Measurements from ENCODE around the gene APBA2.

Gene APBA2

DNA sequence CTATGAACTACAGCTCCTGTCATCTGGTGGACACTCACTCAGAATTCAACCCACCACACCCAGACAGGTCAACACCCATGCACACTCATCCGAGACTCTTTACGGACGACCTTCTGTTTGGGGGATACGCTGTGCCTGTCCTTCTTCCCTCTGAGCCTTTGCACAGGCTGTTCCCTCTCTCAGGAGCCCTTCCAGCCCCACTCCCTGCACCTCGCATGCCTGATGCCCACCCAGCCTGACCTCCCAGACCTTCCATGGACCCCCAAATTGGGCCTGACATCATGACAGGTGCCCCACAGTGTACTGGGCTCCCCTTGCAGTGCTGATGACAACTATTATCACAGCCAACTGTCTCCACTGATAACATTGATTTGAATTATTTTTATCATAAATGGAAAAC is 248.0 kb downstream of the APBA2 start:
- no peak for DNase-seq (ENCODE audit: low spot score)

- DNase-seq (ENCODE audit: low spot score) = no peak
These were observed 248.5 kb downstream of the APBA2 start for GRCh38 chr15:29134239-29134638.

DNA sequence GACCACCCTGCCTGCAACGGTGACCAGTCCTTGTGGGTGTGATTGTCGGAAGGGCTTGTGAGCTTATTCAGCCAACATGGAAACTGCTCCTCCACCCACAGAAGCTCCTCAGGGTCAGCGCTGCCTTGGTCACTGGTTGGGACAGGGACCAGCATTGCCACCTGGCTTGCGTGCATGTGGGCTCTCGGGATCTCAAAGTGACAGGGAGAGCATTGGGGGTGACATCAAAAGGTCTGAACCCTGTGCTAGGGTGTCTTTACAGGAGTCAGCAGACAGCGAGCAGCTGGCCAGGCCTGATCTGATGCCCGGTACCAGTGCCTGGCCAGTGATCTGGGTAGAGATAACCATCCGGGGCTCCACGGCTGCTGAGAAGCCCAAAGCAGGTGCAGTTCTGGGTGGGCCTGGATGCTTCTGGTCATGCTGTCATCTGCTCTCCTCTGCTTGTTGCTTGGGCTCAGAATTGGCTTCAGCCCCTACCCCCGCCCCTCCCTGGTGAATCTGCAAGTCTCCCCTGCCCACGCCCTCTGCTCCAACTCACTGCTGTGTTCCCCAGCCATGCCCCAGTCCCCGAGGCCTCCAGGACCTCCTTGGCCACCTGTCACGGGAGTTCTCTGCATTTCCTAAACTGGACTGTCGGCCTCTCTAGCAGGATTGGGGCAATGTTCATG is 249.0 kb downstream of the APBA2 start:
- no peak for DNase-seq (ENCODE audit: low spot score)

DNA sequence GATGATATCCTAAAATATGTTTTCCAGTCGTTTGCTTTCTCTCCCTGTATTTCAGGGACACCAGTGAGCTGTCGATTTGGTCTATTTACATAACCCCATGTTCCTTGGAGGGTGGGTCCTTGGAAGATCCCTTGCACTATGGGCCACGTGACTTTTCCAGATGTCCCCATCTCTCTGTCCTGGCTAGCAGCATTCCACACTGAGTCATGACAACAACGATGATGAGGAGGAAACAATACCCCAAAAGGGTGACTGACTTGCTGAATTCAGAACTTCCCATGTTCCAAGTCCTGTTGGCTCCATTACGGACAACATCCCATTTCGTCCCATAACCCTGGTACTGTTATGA is 249.5 kb downstream of the APBA2 start:
- no peak for DNase-seq (ENCODE audit: low spot score)

DNA sequence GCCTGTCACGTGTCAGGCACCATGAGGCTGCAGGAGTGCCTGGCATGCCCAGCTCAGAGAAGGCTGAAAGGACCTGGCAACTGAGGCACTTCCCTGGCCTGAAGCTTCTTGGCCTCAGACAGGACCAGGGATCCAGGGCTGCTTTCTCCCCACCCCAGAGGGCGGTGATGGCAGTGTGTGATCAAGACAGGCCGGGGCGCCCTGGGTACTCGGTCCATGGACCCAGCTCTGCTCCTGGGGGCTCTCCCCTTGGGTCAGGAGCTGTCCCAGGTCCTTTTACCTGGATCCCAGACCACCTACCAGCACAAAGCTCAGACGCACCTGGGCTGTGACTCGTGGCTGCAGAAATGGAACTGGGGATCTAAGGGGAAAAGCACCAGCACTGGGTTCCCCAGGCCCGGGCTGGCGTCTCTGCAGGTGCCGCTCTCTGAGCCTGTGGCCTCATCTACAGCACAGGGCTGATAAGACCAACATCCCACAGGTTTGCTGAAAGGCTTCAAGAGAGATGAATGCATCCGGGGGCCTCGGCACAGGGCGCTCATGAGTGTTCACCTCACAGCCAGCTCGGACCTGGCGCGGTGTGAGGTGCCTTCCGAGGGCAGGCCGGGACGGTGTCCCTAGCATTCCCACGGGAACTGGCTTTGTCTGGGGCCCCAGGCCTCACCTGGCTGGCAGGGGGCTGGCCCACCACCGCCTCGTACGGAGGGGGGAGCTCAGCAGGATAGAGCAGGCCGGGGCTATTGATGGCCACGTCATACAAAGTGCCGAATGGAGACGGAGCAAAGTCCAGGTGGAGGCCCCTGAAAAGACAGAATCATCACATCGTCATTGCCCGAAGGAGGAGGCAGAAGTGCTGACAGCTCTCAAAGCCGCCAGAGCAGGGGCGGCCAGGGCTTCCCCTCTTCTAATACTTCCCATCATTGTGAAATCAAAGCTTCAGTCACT is 250.2 kb downstream of the APBA2 start:
- no peak for DNase-seq (ENCODE audit: low spot score)

DNA sequence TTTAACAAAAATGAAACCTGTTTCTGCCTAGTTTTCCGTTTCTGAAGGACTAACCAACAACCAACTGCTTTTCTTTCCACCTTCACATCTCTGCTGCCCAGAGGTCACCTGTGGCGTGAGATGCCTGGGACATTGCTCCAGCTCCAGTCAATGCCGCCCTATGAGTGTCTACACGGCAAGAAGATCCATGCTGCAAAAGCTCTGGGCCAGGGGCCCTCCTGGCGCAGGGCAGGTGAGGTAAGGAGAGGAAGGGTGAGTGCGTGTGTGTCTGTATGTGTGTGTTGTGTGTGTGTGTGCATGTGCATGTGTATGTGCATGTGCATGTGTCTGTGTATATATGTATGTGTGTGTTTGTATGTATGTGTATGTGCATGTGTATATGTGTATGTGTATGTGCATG is 252.5 kb downstream of the APBA2 start:
- no peak for DNase-seq (ENCODE audit: low spot score)

- no peak for DNase-seq (ENCODE audit: low spot score)
These were observed 253.3 kb downstream of the APBA2 start for GRCh38 chr15:29139072-29139471.

DNA sequence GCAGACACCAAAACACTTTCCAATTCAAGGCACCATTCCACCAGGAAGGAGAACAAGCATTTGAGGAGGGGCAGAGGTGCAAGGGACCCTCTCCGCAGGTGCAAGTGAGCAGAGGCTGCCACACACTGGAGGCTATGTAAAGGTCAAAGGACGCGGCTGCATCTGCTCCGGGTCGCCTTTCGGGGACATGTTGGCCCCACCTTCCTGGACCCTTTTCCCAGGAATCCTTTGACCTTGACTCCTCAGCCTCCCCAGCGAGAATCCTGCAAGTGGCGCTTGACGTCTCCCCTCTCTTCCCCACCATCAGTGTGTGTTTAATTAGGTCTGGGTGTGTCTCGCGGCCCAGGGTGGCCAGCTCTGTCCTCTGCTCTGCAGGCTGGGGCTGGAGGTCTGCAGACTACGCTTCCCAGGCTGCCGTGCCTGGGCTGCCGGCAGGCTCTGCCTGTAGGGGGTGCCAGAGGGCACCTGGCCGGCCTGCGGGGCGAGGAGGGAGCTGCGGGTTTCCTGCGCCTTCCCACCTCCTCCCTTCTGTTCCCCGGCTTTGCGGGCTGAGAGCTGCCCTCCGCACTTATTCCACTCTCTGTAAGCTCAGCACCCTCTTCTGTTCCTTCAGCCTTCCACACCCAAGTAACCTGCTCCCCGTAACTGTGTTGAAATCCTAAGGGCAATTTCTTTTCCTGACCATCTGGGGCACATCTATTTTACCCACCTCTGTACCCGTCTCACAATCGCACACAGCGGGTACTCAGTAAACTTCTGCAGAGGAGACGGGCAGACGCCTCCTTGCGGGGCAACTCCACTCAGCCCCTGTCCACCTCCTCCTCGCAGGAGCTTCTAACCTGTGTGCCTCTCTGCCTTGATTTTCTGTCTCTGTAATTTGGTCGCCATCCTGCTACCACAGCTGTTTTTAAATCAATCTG is 254.0 kb downstream of the APBA2 start:
- DNase-seq (ENCODE audit: low spot score) = no peak

DNA sequence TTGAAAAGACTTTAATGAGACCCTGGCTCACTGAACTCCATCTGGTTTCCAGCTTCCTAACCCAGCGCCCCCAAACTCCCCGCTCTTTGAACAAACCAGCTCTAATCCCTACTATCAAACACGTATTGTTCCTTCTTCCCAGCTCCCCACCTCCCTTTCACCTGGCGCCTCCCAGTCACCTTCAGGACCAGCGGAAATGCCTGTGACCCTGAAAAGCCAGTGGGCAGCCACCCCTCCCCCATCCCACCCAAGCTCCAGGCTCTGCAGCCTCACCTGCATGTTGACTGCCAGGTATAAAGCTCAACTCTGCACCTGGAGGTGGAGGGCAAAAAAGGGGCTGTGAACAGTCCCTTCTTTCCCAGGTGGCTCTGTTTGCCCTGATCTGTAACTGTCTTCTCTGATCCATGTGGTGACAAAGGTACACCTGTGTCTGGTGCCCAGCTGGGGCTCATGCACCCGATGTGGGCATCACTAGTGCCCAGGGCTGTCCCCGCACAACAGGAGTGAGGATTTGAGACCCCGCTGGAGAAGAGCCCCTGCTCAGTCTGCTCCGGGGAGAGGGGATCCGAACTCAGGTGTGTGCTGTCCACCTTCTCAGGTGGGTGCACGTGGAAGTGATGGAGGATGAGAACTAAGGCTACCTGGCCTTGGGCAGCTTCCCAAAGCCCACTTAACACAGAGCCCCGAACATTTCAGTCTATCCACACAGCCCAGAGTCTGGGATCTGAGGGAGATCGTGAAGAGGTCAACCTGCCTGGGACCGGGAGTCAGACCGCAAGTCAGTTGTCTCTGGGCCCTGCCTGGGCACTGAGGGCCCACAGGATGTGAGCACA is 254.9 kb downstream of the APBA2 start:
- DNase-seq (ENCODE audit: low spot score) = no peak

- no peak for DNase-seq (ENCODE audit: low spot score)
These were observed 255.7 kb downstream of the APBA2 start for GRCh38 chr15:29141308-29142128.

DNA sequence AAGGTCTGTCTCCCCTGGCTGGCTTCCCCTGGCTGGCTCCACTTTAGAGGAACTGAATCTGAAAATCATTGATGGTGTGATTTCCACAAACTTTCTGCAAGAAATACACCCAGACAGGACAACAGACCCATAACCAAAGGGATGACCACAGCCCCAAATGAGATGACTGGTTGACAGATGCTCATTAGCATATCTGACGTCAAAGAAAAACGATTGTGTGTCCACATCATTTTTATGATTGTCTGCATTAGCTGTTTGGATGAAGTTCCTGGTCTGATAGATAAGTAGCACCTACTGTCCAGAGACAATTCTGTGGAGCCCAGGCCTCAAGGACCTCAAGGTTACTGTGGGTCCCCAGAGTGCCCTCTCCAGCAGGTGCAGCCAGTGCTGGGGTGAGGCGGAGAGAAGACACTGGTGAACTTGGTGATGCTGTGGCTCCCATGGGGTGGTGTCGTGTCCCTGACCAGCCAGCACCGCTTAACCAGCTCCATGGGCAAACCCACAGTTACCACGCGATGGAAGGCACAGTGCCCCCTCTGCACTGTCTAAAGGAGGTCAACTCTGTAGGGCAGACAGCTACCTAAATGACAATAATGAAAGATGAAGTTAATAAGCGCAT is 256.5 kb downstream of the APBA2 start:
- DNase-seq (ENCODE audit: low spot score) = no peak

GRCh38 chr15:29143293-29143692 is 257.5 kb downstream of the APBA2 start:
- DNase-seq (ENCODE audit: low spot score) = no peak

- no peak for DNase-seq (ENCODE audit: low spot score)
These were observed 258.3 kb downstream of the APBA2 start for GRCh38 chr15:29143909-29144635.

DNA sequence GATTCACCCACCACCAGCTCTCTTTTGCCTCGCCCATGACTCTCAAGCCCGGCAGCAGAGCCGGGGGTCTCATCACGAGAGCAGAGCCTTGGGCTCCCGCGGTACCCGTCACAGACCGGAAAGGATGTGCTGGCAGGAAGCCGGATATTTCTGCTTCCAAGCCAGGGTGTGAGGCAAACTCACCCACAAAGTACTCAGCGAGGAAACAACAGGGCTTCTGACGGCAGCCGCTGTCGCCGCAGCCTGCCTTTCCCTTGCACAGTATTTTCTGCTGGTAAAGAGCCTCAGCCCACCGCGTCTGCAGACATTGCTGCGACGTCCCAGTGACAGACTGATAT is 263.9 kb downstream of the APBA2 start:
- DNase-seq (ENCODE audit: low spot score) = no peak

- DNase-seq (ENCODE audit: low spot score) = no peak
These were observed 265.0 kb downstream of the APBA2 start for GRCh38 chr15:29150515-29151483.

DNA sequence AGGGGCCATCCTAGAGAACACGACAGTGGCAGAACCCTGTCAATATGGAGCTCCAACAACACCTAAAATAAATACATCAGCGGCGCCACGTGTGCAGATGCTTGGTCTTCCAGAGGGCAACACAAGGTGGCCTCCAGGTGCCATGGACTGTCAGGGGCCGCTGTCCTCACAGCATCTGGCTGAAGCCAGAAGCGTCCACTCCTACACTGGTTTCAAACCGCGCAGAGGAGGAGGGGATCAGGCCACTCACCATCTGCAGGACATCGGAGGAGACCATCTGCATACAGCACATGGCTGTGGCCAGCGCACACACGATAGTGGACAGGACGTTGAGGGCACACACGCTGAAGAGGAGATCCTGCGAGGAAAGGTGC is 265.7 kb downstream of the APBA2 start:
- DNase-seq (ENCODE audit: low spot score) = no peak

DNA sequence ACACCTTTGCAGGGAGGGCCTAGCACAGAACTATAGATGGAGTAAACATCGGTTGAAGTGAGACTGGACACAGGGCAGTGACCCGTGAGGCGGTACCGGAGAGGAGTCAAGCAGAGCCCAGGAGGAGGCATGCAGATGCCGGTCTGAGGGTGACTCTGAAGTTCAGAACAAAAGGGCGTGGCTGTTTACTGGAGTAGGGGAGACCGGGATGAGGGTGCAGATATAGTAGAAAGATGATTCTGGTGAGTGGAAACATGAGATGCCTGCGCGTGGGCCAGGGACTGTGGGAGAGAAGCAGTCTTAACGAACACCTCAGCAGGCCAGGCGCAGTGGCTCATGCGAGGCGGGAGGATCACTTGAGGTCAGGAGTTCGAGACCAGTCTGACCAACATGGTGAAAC is 270.7 kb downstream of the APBA2 start:
- DNase-seq (ENCODE audit: low spot score) = no peak

GRCh38 chr15:29159771-29160455 is 274.1 kb downstream of the APBA2 start:
- no peak for DNase-seq (ENCODE audit: low spot score)
